ENCODE results near the gene TSHZ2.
"Not testable (repeated sequence)": the region's sequence is repeated elsewhere in the genome, so short reads cannot be mapped to it uniquely, and the experiment has no call there.

The TSHZ2 gene

DNA sequence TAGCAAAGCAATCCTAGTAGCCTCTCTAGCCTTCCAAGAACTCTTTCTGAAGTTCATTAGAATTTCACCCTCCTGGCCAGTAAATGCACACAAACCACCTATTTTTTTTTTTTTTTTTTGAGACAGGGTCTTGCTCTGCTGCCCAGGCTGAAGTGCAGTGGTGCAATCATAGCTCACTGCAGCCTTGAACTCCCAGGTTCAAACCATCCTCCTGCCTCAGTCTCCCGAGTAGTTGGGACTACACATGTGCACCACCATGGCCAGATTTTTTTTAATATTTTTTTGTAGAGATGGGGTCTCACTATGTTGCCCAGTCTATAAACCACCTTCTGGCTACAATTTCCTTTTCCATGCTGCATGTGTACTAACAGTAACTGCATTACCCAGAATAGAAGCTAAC is 320.2 kb downstream of the TSHZ2 start:
- DNase-seq, result no peak

DNA sequence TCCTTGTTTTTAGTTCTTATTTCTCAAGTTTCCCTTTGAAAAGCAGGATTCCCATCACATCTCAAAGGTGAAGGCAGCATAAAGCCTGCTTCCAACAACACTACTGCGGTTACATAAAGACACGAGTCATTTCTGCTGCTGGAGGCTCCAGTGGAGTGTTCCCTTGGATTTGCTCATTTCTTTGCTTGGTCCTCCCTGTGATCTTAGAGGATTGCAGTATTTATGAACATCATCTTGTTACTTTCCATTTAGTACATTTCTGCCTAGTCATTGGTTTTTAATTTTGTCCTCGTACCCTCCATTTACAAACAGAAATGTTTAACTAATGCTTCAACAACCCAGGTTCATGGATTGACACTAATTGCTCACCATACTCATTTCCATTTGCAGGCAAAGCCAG is 322.6 kb downstream of the TSHZ2 start:
- DNase-seq, result no peak

DNA sequence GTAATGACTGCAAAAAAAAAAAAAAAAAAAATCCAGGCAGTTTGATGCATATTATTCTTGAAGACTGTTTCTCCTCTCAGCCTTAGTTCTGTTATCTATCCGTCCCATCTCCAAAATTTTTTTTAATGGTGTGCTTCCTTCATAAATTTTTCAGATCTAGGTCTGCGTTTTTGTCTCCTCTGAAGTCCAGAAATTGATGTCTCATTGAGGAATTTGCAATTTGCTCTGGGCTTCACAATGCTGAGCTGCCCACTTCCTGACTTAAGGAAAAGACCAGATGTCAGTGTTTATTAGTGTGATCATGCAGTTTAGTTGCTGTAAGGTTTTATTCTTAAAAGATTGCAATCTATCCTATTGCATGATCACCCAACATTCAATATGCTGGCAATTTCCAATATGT is 323.9 kb downstream of the TSHZ2 start:
- DNase-seq, result no peak

DNA sequence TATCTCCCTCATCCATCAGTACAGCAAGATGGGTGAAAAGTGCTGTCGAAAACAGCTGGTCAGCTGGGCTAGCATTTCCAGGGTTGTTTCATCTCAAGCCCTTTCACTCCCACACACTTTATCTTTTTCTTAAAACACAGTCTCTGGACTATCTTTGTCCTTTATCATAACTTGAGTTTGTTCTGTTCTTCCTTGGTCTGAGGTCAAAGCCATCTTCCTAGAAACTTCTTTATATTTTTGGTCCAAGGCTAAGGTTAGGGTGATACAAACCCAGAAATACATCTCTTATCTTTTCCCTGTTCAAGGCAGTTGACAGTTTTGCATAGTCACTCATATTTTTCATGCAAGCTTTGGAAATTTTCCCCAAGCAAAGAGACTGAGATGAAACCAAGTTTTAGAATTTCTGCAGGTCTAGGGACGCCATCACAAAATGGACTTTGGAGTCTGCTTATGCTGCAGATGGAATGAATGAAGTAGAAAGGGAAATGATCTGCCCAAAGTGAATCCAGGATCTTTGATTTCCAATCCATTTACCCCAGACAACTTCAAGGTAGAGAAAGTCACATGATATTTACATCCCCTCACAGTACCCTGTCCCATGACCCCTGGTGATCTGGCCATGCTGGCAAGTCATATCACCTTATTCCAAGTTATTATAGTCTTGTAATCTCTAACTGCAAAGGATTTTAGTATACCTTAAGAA is 324.4 kb downstream of the TSHZ2 start:
- no peak for DNase-seq

DNA sequence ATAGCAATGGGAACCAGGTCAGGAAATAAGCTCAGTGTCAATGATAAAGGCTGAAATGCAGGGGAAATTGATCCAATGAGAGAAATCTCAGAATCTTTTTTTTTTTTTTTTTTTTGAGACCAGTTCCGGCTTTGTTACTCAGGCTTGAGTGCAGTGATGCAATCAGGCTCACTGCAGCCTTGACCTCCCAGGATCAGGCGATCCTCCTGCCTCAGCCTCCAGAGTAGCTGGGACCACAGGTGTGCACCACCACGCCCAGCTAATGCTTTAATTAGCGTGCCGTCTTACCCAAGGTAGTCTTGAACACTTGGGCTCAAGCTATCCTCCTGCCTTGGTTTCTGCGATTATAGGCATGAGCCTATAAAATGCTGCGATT is 325.0 kb downstream of the TSHZ2 start:
- no peak for DNase-seq

DNA sequence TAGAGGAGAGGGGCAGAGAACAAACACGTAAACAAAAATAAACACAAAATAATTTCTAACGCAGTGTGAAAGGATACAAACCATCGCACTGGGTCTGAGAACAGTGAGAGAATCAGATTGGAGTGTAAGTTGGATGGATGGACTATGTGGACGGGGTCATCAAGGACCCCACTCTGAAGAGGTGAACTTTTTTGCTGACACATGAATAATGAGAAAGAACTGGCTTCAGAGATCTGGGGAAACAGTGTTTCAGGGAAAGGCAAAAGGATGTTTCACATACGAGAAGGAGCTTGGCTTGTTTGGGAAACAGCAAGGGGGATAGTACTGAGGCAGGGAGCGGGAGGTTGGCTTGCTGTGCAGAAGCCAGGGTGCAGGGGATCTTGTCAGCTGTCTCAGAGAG is 326.1 kb downstream of the TSHZ2 start:
- DNase-seq, result no peak

DNA sequence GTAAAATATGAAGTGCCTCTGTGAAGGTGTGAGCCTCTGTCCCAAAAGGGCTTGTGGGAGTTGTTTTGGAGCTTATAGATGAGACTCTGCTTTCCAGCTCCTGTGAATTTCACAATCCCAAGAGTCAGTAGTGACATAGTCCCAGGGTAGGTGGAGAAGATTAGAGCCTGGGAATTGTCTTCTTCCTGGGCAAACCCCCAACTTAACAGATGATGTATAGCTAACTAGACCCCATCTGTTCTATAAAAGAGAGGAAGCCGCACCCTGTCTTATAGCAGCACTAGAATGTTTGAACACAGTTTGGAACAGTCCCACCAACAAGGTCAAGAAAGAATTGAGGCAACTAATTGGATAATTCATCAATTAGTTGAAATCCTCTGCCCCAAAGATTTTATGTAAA is 326.8 kb downstream of the TSHZ2 start:
- DNase-seq, result no peak

DNA sequence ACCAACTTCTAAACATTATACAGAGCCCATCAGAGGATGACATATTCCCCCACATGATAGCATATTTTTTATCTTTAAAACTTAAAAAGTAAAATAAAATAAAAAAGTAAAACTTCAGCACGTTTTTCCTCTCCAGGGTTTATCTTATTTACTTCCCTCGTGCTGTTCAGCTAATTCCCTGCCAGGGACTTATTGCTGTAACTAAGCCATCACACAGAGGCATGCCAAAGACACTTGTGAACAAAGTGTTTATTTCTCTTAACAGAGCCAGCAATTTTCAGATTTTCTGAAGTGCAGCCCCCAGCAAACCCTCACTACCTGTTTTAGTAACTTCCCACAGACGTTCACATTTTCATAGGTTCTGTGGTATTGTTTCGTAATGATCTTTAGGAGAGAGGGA is 327.7 kb downstream of the TSHZ2 start:
- DNase-seq, result no peak

DNA sequence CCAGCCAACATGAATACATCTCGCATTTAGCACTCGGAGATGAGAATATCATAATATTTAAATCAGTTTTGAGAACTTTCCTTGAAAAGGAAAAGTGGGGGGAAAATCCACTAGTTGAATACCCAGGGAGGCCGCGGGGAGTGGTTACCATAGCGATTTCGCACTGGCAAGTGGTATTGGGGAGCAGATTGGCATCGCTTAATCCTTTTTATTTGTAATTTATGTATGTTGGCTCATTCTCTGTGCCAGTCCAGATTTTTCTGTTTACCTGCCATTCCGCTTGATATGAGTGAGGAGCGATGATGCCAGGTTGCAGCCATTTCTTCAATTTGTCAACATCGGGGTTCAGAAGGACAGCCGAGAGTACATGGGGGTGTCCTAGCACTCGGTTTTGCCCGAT is 329.7 kb downstream of the TSHZ2 start:
- DNase-seq, result no peak

DNA sequence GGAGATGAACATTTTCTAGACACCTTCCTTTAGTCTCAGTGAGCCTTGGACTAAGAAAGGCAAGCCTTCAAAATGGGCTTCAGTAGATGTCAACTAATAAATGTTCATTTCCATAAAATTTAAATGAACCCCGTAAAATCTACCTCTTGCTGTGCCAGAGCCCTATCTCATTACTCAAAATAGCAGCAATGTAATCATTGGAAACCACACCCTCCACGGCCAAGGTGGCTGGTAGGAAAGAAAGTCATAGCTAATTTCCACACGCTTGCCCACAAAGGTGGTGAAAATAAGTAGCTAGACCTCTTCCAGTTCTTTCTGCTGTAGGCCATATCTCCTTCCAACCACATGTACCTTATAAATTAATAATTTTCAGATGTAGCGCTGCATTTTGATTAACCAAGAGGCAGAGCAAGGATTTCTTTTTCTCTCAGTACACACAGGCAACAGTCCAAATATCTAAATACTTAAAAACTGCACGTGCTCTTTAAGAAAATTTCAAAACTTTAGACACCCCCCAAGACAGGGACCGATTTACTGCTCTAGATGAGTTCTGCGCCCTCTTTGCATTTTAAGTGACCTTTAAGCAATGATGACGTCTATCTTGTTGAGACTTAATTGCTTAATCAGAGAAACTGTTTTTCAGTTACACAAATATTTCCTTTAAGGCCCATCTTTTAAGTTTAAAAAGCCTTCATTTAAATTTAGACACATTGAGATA is 330.7 kb downstream of the TSHZ2 start:
- no peak for DNase-seq

DNA sequence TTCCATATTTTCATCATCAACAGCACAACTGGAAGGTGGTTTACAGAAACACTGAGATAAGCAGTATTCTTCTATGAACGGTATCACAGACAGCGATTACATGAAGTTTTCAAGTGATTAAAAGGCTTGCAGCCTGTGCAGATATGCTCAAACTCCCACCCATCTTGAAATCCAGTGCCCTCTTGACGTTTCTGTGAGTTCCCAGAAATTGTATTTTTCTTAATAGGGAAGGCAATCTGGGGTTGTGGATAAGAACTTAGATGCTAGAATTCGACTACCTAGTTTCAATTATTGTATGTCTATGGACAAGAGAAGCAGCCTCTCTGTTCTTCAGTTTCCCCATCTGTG is 331.2 kb downstream of the TSHZ2 start:
- no peak for DNase-seq

DNA sequence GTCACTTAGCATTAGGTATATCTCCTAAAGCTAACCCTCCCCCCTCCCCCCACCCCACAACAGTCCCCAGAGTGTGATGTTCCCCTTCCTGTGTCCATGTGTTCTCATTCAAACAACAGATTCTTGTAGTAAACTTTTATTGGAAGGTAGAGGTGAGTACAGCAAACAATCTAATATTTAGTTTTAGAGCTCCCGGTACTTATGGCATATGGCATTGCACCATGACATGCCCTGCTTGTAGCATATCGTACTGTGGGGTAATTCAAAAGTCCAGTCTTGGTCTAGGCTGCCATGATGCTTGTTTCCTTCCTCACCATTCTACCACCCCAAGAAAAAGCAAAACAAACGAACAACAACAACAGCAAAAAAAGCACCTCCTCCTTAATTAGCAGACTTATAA is 332.0 kb downstream of the TSHZ2 start:
- no peak for DNase-seq

DNA sequence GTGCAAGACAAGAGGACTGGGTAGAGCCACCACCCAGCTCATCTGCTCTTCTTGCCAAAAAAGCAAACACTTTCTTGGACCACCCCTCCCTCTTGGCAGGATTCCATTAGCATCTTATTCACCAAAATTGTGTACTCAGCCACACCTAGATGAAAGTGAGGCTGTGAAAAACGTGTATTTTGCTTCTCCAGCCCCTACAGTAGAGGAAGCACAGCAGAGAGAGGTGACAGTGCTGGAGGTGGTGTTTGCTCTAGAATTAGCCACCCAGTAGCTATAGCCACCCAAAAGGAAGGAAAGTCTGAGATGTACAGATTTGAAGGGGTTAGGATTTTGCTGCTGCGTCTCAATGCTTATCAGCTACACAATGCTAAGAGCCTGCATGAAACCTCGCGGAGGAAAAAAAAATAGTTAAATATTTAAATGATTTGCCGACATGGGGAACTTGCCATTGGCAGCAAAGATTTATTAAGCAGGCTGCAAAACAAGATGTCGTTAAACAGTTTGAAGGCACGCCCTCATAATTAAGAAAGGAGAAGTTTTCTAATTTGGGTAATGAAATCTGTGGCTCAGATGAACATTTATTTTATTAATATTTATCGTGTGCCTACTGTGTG is 334.1 kb downstream of the TSHZ2 start:
- no peak for DNase-seq

DNA sequence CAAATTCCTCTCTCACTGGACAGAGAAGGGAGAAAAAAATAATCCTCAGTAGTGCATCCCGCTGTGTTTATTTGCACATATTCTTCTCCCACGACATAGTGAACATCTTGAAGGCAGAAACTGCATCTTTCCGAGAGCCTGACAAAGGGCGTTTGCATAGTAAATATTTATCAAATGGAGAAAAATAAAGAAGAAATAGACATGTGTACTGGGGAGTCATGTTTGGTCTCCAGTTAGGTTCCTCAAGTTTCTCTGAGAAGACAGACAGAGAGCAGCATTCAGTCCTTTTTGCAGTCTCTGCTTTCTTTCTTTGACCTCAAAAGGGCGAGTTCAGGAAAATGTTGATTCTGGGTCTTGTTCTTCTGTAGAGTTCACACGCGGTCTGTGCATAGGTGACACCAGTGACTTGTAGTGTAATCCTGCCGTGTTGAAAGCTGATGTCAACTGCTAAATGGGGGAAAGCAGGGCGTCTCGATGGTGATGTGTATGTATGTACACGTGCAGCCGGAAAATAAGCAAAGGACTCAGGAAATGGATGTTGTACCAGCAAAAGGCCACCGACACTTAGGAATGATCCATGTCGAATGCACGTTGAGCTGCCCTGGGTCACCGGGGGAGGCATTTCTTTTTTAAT is 335.9 kb downstream of the TSHZ2 start:
- DNase-seq, result no peak

DNA sequence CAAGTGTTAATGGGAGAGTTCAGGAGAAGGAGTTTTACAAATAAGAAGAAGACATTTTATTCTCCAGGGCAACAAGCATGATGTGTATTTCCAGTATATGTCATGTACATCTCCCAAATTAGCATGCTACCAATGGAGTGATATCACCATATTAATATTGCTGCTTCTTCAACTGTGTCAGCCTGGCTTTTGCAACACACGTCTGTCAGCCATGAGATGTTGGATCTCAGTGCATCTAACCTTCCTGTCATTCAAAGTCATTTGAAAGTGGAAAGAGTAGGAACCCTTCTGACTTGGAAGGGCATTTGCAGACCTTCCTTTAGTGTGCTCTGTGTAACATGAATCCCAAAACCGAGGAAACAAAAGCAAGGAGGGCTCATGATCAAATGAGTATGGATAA is 337.4 kb downstream of the TSHZ2 start:
- no peak for DNase-seq

DNA sequence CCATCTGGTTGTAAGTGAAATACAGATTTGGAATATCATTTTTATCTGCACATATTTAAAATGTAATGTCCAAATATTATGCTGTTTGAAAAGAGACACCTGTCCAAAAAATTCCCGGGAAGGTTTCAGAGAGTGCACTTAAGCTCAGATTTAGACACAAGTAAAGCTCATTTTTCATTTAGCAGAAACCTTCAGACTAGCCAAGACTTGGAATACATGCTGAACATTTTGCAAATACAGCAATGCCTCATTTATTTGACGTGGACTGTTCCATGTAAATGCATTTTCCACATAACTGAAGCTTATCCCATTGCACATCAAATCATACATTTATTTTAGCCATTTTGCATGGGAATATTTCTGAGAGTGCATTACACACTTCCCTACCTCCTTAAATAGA is 340.8 kb downstream of the TSHZ2 start:
- DNase-seq, result no peak

DNA sequence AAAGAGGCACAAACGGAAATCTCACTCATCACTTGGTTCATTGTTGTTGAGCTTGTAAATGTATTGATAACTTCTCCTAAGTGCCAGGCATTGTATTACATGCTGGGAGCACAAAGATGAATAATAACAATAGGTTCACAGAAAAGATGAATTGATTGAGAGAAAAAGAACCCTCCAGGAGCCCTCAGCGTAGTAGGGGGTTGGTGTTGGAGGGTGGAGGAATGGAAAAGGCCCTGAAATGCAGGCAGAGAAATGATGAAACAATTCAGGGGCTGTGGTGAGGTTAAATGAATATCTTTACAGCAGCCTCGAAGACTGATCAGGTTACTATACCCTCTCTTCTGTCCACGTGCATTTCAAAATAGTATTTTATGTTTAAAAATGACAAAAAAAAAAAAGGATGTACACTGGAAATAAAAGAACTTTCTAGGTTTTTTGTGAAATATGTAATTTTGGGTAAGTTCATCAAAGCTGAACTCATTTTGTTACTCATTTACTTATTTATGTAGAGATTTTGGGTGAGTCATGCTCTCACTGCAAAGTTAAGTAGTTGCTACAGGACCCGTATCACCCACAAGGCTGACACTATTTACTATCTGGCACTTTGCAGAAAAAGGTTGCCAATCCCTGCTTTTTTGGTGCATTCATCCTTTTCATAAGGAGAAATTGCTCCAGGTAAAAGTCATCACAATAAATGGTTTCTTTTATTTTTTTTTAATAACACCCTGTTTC is 344.2 kb downstream of the TSHZ2 start:
- DNase-seq, result no peak

DNA sequence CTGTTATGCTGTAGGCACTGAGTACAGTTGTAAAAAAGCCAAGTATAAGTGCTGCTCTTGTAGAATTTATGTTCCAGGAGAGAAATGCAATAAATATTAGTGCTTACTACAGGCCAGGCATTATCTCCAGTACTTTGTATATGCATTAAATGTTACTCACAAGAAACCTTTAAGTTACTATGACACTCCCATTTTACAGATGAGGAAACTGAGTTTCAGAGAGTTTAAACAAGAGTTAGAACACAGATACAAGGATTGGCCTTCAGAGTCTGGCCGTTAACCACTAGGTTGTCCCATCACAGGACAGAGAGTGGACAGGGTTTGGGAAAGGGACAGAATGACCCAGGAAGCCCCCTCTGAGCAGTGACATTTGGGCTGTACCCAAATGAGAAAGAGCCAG is 347.0 kb downstream of the TSHZ2 start:
- no peak for DNase-seq

DNA sequence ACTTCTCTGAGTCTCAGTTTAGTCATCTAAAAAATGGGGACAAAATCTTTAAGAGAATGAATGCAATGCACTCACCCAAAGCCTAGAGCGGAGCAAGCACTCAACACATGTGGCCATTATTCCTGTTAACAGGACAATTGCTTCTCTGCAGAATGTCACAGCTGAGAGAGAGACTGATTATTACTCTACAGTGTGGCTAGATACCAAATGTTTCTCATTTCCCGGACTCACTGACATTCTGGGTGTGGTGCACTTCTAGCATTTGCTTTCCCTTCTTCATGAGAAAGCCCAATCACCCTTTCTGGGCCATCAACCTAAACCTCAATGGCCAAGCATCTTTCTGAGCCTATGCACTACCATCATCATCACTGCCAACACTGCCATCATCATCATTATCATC is 347.6 kb downstream of the TSHZ2 start:
- no peak for DNase-seq

DNA sequence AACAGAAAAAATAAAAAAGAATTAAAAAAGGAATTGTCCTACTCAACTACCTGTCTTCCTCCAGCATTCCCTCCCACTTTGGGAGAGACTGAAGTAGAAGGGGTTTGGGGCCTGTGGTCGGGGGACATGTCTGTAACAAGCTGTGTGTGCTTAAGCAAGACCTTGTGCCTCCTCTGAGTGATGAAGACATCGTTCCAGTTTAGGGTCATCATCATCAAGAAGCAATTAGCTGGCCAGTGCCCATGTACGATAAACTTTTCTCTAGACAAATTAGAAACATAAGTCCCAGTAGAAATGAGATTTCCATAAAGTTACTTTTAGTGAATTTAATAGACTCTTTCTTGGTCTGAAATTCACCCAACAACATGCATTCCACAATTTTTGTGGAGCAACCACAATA is 348.5 kb downstream of the TSHZ2 start:
- no peak for DNase-seq

DNA sequence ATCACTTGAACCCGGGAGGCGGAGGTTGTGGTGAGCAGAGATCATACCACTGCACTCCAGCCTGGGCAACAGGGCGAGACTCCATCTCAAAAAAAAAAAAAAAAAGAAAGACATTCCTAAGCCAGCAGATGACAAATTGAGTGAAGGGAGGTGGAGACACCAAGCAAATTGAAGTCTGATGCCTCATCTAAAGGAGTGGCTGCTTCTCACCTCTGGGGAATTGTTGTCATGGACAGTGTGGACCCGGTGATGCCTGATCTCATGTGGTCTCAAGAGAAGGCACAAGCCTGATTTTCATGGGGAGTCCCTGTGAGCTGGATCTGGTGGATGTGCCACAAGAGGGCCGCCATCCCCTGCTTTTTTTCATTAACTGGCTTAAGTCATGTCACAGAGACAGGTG is 349.4 kb downstream of the TSHZ2 start:
- no peak for DNase-seq

DNA sequence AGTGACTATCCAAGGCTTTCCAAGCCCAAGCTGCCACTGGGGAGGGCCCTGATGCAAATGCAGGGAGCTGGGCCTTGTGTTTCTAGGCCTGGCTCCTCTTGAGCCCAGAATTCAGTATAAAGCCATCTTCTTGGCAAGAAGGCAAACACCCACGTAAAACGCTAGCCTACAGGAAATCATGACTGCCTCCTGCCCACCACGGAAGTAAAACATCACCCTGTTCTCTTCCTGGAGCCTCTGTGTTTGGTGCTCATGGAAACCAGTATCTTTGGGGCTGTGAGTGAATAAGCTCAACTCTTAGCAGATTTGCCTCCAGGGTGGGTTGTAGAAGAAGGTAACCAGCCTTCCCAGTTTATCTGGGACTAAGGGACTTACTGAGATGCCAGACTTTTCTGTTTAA is 350.5 kb downstream of the TSHZ2 start:
- DNase-seq, result no peak

DNA sequence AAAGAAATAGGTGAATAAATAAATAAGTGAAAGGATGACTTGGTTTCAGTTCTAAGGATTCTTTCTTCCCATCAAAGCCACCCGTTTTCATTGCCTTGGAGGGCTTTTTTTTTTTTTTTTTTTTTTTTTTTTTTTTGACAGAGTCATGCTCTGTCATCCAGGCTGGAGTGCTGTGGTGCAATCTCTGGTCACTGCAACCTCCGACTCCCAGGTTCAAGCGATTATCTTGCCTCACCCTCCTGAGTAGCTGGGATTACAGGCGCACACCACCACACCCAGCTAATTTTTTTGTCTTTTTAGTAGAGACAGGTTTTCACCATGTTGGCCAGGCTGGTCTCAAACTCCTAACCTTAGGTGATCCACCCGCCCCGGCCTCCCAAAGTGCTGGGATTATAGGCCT is 351.3 kb downstream of the TSHZ2 start:
- DNase-seq, result not testable (repeated sequence)

DNA sequence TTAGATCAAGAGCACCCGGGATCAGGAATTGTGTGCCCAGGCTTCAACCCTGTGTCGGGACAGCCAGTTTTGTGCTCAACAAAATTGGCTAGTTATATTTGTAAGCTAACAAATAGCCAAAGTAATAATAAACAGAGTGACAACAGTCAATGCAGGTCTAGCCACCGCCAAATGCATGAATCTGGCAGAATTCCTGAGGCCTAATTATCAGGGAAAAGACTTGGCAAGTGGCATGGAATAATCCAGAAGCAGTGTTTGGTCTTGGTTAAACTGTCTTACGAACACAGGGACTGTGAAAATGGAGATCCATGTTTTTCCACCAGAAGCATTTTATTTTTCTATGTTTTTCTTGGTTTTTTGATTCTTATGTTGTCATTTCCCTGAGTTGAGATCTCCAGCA is 352.7 kb downstream of the TSHZ2 start:
- no peak for DNase-seq
